Measurements from ENCODE around the gene ATG7.

DNA sequence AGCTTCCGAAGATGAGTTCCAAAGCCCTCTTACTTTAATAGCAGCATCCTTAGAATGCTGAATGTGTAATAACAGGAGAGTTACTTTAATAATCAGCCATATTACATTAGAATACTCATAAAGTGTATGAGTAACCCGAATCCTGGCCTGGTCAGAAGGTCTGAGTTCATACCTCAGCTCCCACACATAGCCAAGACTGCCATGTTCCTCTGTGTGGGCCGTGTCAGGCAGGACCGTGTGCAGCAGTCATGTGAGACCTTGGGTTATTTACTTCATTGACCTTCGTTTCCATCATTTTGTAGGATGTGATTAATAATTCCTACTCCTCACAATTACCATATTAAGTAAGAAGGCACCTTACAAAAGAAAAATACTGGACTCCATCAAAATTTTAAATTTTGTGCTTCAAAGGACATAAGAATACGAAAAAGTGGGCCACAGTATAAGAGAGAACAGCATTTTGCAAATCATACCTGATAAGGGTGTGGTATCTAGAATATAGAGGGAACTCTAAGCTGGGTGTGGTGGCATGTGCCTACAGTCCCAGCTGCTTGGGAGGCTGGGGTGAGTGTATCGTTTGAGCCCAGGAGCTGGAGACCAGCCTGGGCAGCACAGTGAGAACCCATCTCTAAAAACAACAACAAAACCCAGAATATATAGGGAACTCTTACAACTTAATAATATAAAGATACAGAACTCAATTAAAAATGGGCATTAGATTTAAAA, 163.4 kb downstream of the ATG7 start:
- TF ChIP-seq EZH2 (IDR thresholded peaks at IDR 0.05; ENCODE audit: borderline replicate concordance, low read depth, low read length, severe bottlenecking) (no peak), CTCF (IDR thresholded peaks at IDR 0.05; ENCODE audit: borderline replicate concordance, extremely low read depth, low read length, poor library complexity, severe bottlenecking) (no peak)
